ENCODE results near the gene UNC5C. TPM values are rescaled to one million over a fixed set of nuclear protein-coding genes. Genes with fewer than 3 reads are reported as not detected.

Gene UNC5C
- total and polyA plus RNA-seq, 2 of the 4 experiments (the other 2 are of a cell fraction) = under 0.01 TPM

GRCh38 chr4:95180531-95181242, 368.1 kb downstream of the UNC5C start:
- ATAC-seq (ENCODE audit: low read depth) (no peak), DNase-seq (no peak)
- in situ Hi-C loops (cut with MboI; ENCODE audit: low sequenced_read_pairs) = no loop called here
- no peak overlapping the region for H4K8ac ChIP-seq (ENCODE audit: low read depth in 2 of 2, low read length in 2 of 2)
- H2AFZ ChIP-seq (replicated peaks; ENCODE audit: low read length, poor library complexity) = no peak overlapping the region
- H2BK120ac ChIP-seq (ENCODE audit: low read depth, low read length) = no peak overlapping the region
- H2AK9ac ChIP-seq (replicated peaks; ENCODE audit: low read depth, low read length, poor library complexity) = peak overlapping the region; percentile 25
- H3K23ac ChIP-seq (ENCODE audit: low read depth, low read length) = no peak overlapping the region
- H3K27ac ChIP-seq (ENCODE audit: insufficient read depth, low read length) = no peak overlapping the region
- WGBS, 2 experiments (ENCODE audit: extremely low coverage in 2 of 2, insufficient read length in 1 of 2) = 75% methylated on average over 3 of the region's 10 CpGs; no CpG with 5 or more reads in 1 of the 2 experiments
- no peak overlapping the region for H3K14ac ChIP-seq (replicated peaks; ENCODE audit: low read depth, low read length)
- no peak overlapping the region for H2AK5ac ChIP-seq (ENCODE audit: low read depth, low read length)
- intact Hi-C loops (cut with micrococcal nuclease) = no loop called here
- dilution Hi-C loops (cut with HindIII; ENCODE audit: low sequenced_read_pairs, unreplicated experiment) = no loop called here
- no peaks in the 10 kb centered on the region for H3K79me1 ChIP-seq (ENCODE audit: low read depth in 1 of 2, low read length in 2 of 2)
- ChIA-PET CTCF (no interaction called here), POLR2A (ENCODE audit: unreplicated experiment) (no interaction called here)
- no peak overlapping the region for H2BK20ac ChIP-seq (ENCODE audit: low read depth, low read length)
- H2BK15ac ChIP-seq (ENCODE audit: low read depth, low read length) = no peak overlapping the region
- H3K9me1 ChIP-seq (ENCODE audit: insufficient read depth, low read length) = no peaks in the 10 kb centered on the region; the same call in 1 of the 2 replicates
- no peak overlapping the region for H3K9ac ChIP-seq (ENCODE audit: low read depth, low read length)
- H3K27me3 ChIP-seq (ENCODE audit: control insufficient read depth, insufficient read depth, low read length) = no peaks in the 10 kb centered on the region
- TF ChIP-seq BHLHE40 (IDR thresholded peaks at IDR 0.05; ENCODE audit: low read depth, low read length) (no peak), USF2 (IDR thresholded peaks at IDR 0.05; ENCODE audit: low read depth, low read length) (no peak), CEBPB (IDR thresholded peaks at IDR 0.05; ENCODE audit: low read depth, low read length) (no peak), SMC3 (IDR thresholded peaks at IDR 0.05; ENCODE audit: low read depth, low read length) (no peak), ELK1 (IDR thresholded peaks at IDR 0.05; ENCODE audit: borderline replicate concordance, low read depth, low read length) (no peak)
- H4K5ac ChIP-seq (ENCODE audit: low read depth, low read length) = no peak overlapping the region
- H3K9me3 ChIP-seq (ENCODE audit: control insufficient read depth, insufficient read depth, low read length) = no peaks in the 10 kb centered on the region
- H4K91ac ChIP-seq (ENCODE audit: insufficient read depth, low read depth, low read length) = no peak overlapping the region
- no peak overlapping the region for H3K4ac ChIP-seq (ENCODE audit: low read depth, low read length)
- no peak overlapping the region for H3K18ac ChIP-seq (ENCODE audit: low read depth, low read length)
- no peak overlapping the region for H2BK5ac ChIP-seq (ENCODE audit: low read depth, low read length, poor library complexity, severe bottlenecking)
- H3K56ac ChIP-seq (ENCODE audit: extremely low read depth, insufficient read depth, low read length) = no peak overlapping the region
- no peak overlapping the region for H3K4me3 ChIP-seq (ENCODE audit: insufficient read depth, low read depth, low read length)
- H3K36me3 ChIP-seq (ENCODE audit: control insufficient read depth, insufficient read depth, low read length) = no peaks in the 10 kb centered on the region
- no peaks in the 10 kb centered on the region for H3K4me1 ChIP-seq (ENCODE audit: control insufficient read depth, insufficient read depth, low read length)
- no TSS peak for BruUV-seq (replicated peaks)
- no peaks in the 10 kb centered on the region for H4K20me1 ChIP-seq (ENCODE audit: insufficient read depth, low read length)
- no peak overlapping the region for H3K4me2 ChIP-seq (ENCODE audit: low read depth, low read length)
